Astrocyte of the hippocampus (primary cell): ENCODE data around the gene NPEPL1.
A peak's percentile ranks its signal among the peaks of the same experiment; 100 is the strongest.
"Not testable (repeated sequence)": the region's sequence is repeated elsewhere in the genome, so short reads cannot be mapped to it uniquely, and the experiment has no call there.

Source experiments
- DNase-seq: peaks from one replicate; pipeline ENCODE4 v3.0.0; 2011; ENCODE audit warnings: low read depth, low spot score

NPEPL1 gene, protein sequence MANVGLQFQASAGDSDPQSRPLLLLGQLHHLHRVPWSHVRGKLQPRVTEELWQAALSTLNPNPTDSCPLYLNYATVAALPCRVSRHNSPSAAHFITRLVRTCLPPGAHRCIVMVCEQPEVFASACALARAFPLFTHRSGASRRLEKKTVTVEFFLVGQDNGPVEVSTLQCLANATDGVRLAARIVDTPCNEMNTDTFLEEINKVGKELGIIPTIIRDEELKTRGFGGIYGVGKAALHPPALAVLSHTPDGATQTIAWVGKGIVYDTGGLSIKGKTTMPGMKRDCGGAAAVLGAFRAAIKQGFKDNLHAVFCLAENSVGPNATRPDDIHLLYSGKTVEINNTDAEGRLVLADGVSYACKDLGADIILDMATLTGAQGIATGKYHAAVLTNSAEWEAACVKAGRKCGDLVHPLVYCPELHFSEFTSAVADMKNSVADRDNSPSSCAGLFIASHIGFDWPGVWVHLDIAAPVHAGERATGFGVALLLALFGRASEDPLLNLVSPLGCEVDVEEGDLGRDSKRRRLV

DNA sequence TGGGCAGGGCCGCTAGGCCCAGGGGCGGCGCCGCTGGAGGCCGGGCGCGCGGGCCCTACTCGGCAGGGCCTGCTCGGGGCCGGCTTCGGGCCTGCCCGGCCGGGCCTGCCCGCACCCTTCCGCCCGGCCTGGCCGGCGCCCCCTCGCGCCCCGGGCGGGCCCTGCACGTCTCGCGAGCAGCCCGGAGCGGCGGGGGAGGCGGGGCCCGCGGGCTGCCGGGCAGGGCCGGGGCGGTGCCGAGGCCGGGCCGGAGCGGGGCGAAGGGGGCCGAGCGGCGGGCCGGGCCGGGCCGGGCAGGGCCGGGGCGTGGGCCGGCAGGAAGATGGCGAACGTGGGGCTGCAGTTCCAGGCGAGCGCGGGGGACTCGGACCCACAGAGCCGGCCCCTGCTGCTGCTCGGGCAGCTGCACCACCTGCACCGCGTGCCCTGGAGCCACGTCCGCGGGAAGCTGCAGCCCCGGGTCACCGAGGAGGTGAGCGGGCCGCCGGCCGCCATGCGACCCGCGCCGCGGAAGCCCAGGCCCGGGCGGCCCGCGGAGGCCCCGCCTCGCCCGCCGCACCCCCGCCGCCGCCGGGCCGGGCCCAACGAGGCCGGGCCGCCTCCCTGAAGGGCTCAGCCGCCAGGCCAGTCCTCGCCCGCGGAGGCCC is at the start of gene NPEPL1:
Gene NPEPL1, plus strand, starts transcription at position 222 of the 647 bp plus-strand sequence. Its CDS starts 101 bp downstream, at position 323.
- DNase-seq = peak; percentile 90

DNA sequence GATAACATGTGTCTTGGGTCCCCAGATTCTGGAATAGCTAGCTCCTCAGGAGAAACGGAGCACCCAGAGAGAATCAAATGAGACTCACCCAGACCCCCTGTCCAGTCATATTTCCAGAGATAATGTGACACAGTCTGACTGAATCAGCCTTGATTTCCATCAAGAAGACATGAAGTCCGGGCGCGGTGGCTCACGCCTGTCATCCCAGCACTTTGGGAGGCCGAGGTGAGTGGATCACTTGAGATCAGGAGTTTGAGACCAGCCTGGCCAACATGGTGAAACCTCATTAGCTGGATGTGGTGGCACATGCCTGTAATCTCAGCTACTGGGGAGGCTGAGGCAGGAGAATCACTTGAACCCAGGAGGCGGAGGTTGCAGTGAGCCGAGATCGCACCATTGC is 49.7 kb upstream of the NPEPL1 start:
- DNase-seq = not testable (repeated sequence)

DNA sequence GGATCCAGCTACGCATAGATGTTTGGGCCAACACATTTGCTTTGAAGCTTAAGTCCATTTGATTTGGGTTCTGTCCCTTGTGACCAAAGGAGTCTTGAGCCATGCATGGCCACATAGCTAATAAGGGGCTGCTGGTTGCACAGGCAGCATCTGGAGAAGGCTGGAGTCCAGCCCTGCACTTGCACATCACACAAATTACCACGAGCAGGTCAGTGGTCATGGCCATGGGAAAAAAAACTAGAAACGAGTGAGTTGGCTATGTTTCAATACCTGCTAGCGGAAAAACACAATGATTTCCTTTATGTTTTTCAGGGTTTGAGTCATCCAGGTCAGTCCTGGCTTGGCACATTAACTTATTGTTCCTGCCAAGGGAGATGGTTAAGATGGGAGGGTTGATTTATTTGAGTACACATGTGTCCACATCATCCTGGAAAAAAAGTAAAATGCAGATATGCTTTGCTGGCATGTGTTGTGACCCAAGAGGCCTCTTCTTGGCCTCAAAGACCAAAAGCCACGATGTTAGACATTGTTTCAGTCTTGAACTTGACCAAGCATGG is 47.1 kb upstream of the NPEPL1 start:
- DNase-seq = peak; percentile 67

DNA sequence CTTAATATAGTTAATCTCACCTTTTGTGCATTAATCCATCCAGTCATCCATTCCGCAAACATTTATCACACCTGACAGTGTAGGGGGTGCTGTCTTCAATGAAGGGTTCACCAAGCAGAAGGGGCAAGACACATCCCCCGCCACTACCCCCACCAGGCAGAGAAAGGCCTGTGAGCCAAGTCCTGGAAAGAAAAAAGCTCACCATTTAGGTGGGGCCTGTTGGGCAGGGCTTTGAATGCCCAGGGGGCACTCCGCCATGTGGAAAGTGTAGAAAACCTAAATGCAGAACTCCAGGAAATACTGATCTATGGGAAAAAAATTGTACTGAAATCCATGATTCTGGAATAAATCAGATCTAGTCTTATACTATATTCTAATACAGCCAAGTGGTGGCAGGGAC is 46.3 kb upstream of the NPEPL1 start:
- no peak for DNase-seq

DNA sequence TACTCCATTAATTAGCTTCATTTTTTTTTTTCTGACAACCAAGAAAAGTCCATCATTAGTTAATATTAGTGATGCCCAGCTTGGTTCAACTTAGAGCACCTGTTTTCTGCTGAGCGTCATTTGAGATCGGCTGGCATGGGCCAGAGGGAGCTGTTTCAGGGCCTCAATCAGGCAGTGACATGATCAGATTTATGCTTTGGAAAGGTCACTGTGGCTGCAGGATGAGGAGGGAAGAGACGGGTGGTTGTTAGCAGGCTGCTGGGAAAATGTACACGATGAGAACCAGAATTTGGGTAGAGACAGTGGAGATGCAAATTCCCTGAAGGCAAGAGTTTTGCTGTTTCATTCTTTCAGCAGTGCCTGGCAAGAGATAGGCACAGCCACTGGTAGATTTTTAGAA is 45.9 kb upstream of the NPEPL1 start:
- DNase-seq = no peak

DNA sequence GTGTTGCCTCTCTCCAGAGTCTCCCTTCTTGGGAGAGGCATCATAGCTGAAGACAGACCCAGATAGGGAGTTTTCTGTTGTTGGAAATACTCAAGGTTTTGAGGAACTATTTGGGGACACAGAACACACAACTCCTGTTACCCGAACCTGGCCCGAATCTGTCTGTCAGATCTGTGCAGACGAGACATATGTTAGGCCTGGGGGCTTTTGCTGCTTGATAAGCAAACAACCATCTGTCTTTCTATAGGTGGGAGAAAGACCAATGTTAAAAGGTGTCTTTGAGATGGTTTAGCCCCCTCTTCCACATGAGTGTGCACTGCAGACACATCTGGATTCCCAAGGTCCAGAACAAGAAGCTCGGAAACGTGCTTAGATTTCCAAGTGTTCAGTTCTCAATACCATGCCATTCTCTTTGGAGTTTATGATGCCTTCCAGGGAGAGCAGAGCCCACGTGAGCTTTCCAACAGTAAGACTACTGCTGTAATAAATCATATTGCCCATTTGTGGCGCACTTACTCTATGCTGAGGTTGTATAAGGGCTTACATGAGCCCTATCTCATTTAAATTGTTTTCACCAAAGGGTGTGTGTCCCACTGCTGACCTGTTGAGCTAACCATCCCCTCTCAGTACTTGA is 45.3 kb upstream of the NPEPL1 start:
- no peak for DNase-seq

DNA sequence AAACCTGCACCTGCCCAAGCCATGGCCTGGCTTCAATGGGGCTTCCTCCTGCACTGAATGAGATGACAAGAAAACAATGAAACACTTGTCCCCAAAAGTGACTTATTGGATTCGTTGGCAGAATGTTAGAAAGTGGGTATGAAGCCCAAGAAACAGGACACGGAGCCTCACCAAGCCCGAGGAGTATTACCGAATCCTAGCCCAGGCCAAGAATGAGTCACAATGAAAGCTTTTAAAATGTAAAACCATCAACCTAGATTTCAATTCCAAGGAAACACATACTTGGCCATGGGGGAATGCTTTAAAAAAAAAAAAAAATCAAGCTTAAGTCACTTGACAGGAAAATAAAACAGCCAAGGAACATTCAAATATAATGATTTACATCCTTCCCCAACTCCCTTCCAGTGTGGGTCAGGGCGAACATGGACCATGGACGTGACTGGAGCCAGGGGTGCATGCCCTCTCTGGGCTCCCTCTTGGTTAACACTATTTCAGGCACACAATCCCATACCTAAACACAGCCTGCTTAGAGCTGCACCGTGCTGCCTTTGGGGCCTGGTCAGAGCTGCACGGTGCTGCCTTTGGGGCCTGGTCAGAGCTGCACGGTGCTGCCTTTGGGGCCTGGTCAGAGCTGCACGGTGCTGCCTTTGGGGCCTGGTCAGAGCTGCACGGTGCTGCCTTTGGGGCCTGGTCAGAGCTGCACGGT is 44.7 kb upstream of the NPEPL1 start:
- DNase-seq = peak; percentile 88

DNA sequence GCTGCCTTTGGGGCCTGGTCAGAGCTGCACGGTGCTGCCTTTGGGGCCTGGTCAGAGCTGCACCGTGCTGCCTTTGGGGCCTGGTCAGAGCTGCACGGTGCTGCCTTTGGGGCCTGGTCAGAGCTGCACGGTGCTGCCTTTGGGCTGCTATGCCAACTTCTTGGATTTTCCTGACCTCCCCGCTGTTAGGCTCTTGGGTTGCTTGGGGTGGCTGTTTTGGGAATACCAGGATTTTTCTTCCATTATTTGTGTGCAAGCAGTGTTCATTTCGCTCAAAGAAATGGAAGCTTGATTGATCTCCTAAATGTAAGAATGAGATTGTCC is 44.1 kb upstream of the NPEPL1 start:
- DNase-seq = not testable (repeated sequence)

DNA sequence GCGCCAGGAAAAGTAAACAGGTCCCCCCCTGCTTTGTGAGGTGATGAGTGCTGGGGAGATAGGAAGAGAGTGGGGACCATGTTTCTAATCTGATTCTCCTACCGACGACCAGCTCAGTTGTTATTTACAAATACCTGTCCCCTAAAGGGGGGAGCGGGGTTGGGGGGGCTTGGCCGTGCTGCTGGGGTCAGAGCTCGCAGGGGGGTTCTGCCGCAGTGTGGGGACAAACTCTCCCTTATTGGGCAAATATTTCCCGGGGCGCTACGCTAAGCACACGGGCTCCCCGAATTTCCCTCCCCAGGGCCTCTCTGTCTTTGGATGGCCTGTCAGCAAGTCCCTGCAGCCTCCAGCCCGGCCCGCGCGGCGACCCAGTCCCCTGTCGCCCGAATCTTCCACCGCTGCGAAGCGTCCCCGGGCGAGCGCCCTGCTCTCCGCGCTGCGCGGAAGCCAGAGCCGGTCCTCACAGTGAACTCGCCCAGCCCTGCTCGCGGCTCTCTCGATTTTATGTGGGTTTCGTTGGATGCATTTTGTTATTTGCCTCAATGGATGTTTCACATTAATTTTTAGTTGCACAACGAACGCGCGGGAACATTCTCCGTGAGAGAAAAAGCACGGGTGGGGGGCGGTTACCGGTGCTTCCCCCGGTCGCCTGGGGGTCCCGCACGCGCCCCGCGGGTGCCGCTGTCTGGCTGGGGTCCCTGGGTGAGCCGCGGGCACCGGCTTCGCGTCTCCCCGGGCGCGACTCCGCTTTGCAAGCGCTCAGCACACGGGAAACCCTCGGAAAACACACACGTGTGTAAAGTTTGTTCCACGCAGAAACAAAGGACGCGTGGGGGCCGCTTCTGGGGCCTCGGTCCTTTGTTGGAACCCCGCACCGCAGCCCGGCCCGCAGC is 43.1 kb upstream of the NPEPL1 start:
- peak; percentile 41 for DNase-seq

DNA sequence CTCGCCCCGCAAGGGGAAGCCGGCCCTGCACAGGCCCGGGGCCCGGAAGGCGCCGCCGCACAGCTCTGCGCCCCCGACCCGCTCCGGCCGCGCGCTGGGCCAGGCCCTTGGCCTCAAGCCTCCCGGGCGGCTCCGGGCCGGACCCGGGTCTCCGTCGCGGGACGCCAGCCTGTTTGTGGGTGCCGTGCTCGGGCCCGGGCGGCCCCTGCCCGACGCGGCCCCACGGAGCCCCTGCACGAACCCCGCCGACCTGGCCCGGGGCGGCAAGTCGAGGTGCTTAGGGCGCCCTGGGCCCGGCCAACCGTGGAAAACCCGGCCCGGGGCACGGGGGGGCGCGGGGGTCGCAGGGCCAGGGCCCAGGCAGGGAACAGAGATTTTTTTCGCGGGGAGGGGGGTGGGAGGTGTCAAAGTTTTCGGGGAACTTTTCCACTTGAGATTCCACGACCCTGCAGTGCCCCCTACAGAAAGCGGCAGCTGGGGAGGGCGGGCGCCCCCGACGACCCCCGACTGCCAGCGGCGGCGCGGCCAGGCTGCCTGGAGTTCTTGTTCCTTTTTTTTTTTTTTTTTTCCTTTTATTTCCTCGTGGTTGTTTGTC is 42.3 kb upstream of the NPEPL1 start:
- DNase-seq = peak; percentile 46

DNA sequence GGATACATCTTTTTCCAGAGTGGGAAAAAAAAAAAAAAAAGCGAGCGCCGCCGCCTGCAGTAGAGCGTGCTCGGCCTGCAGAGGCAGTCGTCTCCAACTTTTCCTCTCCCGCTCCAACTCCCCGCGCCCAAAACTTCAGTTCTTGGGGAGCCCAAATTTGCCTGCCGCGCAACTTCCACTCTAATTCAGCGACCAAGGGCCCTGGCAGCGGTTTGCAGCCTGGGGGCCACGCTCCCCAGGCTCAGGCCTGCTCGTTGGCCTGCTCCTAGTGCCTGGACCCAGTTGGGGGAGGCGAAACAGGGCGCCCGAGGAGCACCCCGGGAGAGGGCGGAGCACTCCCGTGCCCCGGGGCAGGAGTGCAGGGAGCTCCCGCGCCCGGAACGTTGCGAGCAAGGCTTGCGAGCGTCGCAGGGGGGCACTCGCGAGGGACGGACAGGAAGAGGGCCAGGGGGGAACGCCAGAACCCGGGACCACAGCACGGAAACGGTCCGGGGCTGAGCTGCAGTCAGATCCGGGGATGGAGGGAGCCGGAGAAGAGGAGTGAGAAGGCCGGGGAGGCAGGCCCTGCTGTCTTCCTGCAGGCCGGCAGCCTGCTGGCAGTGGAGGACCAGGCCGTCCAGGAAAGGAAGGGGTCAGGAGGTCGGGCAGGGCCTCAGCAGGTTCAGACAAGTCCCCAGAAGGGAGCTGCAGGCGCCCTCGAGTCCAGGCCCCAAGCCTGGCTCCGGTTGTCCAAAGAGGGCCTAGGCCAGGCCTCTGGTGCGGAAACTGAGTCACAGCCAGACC is 41.6 kb upstream of the NPEPL1 start, which contains the start of gene STX16:
Gene STX16, plus strand, starts transcription at position 508 of the 783 bp plus-strand sequence. CDS start 724 bp downstream, outside the sequence.
- DNase-seq = peak; percentile 97

DNA sequence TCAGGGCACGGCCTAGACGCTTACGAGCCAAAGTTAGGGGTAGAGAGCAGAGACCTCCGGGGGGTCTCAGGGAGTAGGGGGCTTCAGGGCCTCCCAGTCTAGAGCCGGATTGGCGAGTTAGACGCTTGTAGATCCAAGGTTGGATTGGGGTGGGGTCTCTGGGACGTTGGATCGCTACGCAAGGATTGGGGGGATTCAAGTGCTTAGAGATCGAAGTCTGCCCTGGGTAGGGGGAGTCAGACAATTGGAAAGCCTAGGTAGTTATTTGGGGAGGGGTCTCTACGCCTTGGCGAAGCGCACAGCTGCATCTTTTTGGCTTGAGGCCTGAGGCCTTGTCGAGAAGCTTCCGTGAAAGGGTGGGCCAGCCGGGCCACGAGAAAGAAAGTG is 41.0 kb upstream of the NPEPL1 start:
- DNase-seq = peak; percentile 57

DNA sequence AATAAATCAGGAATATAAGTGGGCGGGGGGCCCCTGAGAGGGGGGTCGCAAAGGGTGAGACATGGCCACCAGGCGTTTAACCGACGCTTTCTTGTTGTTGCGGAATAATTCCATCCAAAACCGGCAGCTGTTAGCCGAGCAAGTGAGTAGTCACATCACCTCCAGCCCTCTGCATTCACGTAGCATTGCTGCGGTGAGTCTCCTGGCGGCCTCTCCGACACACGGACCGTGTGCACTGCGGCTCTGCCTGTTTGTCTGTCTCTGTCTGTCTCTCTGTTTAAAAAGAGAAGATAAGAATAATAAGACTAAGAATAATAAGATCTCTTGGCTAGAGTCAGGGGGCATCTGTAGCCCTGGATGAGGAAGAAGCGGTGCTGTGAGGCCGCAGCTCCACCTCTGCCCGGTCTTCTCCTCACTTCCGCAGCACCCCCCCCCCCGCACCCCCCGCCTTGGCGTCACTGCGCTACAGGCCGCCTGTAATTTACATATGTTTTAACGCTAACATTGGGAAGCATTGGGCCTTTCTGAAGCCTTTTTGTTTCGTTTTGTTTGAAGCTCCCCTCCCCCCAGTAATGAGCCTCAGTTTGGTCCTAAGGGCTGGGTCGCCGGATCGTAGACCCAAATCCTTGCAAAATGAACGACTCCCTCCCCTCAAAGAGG is 40.5 kb upstream of the NPEPL1 start:
- DNase-seq = peak; percentile 84

DNA sequence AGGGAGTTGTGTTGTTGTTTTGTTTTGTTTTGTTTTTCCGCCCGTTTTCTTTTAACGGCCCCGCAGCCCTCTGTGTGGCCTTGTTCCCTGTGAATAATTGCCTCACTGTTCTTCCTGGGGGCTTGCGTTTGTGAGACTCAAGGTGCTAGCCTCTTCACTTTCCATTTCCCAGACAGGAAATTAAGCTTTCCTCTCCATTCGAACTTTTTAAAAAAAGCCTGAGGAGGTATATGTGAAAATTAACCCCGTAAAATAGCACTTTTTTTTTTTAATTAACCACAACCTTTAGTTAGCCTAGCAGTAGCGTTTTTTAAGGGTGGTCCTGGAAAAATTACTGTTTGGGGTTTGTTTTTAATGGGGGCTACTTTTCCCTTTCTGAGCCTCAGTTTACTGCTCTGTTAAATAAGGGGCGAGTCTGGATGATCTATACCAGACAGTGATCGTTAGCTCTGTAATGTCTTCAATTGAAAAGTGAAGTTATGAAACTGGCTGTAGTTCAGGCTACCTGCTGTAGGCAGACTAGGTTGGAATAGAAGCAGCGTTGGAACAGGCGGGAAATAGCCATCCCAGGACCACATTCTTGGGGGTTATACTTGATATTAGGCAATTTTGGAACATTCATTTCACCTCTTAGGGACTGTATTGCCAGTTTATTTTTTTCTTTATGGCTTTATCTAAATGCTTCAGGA is 39.9 kb upstream of the NPEPL1 start:
- peak; percentile 32 for DNase-seq

DNA sequence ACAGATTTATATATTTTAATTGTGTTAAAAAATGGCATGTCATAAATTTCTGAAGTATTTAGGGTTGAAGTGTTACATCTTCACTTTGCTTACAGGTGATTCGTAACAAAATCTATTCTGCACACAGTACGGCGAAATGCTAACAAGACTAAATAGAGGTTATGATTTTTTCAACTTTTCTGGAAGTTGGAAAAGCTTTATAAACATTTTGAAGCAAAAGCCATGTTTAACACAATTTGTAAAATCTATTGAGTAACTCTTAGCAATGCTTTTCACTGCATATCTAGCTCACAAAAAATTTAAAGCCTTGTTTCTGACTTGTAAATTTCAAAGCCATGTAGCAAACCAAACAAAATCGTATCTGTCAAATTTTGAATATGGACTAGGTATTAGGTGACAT is 38.3 kb upstream of the NPEPL1 start:
- no peak for DNase-seq

DNA sequence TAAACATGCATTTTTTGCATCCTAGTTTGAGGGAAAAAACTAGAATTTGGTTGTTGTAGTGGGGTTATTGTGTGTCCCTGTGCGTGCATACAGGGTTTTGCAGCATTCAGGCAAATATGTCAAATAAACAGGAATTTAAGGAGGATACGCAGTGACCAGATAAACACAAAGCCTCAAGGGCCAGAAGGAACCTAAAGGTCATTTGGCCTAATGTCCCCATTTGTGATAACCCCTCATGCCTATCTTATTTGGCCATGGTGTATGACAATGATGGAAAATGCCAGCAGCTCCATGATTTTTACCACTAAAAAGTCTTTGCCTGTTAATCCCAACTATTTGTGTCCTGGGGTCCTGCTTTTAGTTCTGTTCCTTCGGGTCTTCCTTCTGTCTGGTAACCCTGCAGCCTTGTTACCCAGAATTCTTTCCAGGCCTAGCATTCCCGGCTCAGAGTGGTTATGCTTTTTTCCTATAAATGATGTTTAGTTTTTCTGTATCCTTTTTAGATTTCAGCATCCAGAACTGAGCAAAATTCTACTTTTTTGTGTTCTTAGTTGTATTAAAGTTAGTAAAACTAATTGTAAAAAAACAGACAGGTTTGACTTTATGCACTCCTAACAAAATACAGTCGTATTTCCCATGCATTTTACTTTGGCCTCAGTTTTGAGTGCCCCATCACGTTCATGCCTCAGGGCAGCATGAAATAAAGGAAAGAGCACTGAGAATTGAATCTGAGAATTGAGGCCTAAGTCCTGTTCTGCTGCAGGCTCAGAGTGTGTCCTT is 37.1 kb upstream of the NPEPL1 start:
- DNase-seq = no peak

DNA sequence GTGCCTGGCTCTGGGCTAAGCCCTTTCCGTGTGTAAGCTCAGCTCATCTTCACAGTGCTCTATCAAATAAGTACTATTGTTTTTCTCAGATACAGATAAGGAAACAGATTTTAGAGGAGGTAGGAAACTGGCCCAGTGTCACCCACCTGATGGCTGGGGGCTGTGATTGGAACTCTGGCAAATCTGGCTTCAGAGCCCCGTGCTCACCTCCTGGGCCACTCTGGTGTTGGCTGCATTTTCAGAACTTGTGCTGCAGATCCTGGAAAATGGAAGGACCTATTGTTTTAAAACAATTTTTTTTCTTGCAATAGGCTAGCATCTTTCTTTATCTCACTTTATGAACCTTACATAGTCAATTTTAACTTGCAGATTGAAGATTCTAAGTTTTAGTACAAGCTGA is 35.8 kb upstream of the NPEPL1 start:
- no peak for DNase-seq
